Neural cell (in vitro differentiated cells): Measurements from ENCODE around the gene HMBS.

Experiments used
- CTCF ChIP-seq: fragments of 450-650 bp; IDR thresholded peaks from 2 replicates; pipeline ENCODE4 v1.5.1; 2014; ENCODE audit warnings: antibody characterized with exemption, mild to moderate bottlenecking, moderate library complexity; ENCODE audit not compliant: poor library complexity, severe bottlenecking
- EP300 ChIP-seq: fragments of 450-650 bp; conservative IDR thresholded peaks from 2 replicates; pipeline ENCODE4 v1.6.1; 2014; ENCODE audit warnings: antibody characterized with exemption, mild to moderate bottlenecking, moderate library complexity; ENCODE audit not compliant: poor library complexity, severe bottlenecking
- EZH2 ChIP-seq: fragments of 200-600, 300-800 bp; shearing (Covaris generic), sonication (generic); IDR thresholded peaks from 2 replicates; pipeline ENCODE4 v1.6.1; 2014; ENCODE audit warnings: antibody characterized with exemption, low read length, borderline replicate concordance, mild to moderate bottlenecking; ENCODE audit not compliant: insufficient read depth, poor library complexity, severe bottlenecking
- POLR2AphosphoS5 ChIP-seq: IDR thresholded peaks from 2 replicates; pipeline ENCODE4 v1.6.1; 2012
- RAD21 ChIP-seq: fragments of 450-650 bp; conservative IDR thresholded peaks from 2 replicates; pipeline ENCODE4 v1.6.1; 2014; ENCODE audit warnings: antibody characterized with exemption, mild to moderate bottlenecking, moderate library complexity
- SMC3 ChIP-seq: fragments of 450-650 bp; conservative IDR thresholded peaks from 2 replicates; pipeline ENCODE4 v1.6.1; 2014; ENCODE audit warnings: antibody characterized with exemption, mild to moderate bottlenecking, moderate library complexity; ENCODE audit not compliant: poor library complexity

- TF ChIP-seq CTCF (no peak), EZH2 (no peak), EP300 (no peak), POLR2AphosphoS5 (no peak), RAD21 (no peak), SMC3 (no peak)
Observed at GRCh38 chr11:119092880-119093842, 8.5 kb downstream of the HMBS start.
